OCI-LY1 (cell line): ENCODE measurements around the gene USP27X.

ENCODE experiments used
- H2AFZ ChIP-seq: fragments of 200-600 bp; sonication (generic), shearing (Covaris generic); 2 replicates; pipeline ENCODE4 v1.6.0; 2014; ENCODE audit warnings: antibody characterized with exemption, mild to moderate bottlenecking, low read length
- H3F3A ChIP-seq: fragments of 200-600 bp; sonication (generic), shearing (Covaris generic); 2 replicates; pipeline ENCODE4 v1.6.0; 2014; ENCODE audit warnings: mild to moderate bottlenecking, antibody characterized with exemption, low read length, moderate library complexity; ENCODE audit not compliant: insufficient read depth
- H3K27ac ChIP-seq: fragments of 200-600 bp; sonication (generic); 2 replicates; pipeline ENCODE4 v1.5.1; 2014; ENCODE audit warnings: low read length, mixed run types, mild to moderate bottlenecking, low read depth; ENCODE audit not compliant: poor library complexity, severe bottlenecking
- H3K27me3 ChIP-seq: fragments of 200-600 bp; sonication (generic); 2 replicates; pipeline ENCODE4 v1.6.0; 2014; ENCODE audit warnings: antibody characterized with exemption, mild to moderate bottlenecking, low read length, moderate library complexity; ENCODE audit not compliant: insufficient read depth
- H3K36me3 ChIP-seq: fragments of 200-600 bp; sonication (generic); 2 replicates; pipeline ENCODE4 v1.6.1; 2014; ENCODE audit warnings: mild to moderate bottlenecking, antibody characterized with exemption, low read length, moderate library complexity, mixed read lengths; ENCODE audit not compliant: insufficient read depth
- H3K4me1 ChIP-seq: fragments of 200-600 bp; sonication (generic); 2 replicates; pipeline ENCODE4 v1.5.1; 2014; ENCODE audit warnings: mild to moderate bottlenecking, low read length, moderate library complexity; ENCODE audit not compliant: insufficient read depth, severe bottlenecking
- H3K4me2 ChIP-seq: fragments of 200-600 bp; sonication (generic), shearing (Covaris generic); 2 replicates; pipeline ENCODE4 v1.6.1; 2014; ENCODE audit warnings: low read length
- H3K4me3 ChIP-seq: fragments of 200-600 bp; sonication (generic); 2 replicates; pipeline ENCODE4 v1.5.1; 2014; ENCODE audit warnings: low read length, low read depth, mild to moderate bottlenecking, mixed read lengths; ENCODE audit not compliant: poor library complexity, severe bottlenecking
- H3K79me2 ChIP-seq: fragments of 200-600 bp; shearing (Covaris generic); 2 replicates; pipeline ENCODE4 v1.6.1; 2016; ENCODE audit warnings: mixed run types, low read length, mixed read lengths; ENCODE audit not compliant: insufficient read depth
- H3K9ac ChIP-seq: fragments of 200-600 bp; sonication (generic), shearing (Covaris generic); 2 replicates; pipeline ENCODE4 v1.6.1; 2014; ENCODE audit warnings: mild to moderate bottlenecking, low read length, mixed read lengths
- H3K9me2 ChIP-seq: fragments of 200-600 bp; sonication (generic), shearing (Covaris generic); 2 replicates; pipeline ENCODE4 v1.6.1; 2014; ENCODE audit warnings: low read depth, mild to moderate bottlenecking, low read length, mixed read lengths
- H3K9me3 ChIP-seq: fragments of 200-600 bp; shearing (Covaris generic); 2 replicates; pipeline ENCODE4 v1.6.1; 2014; ENCODE audit warnings: low read length, mixed read lengths
- H4K20me1 ChIP-seq: fragments of 200-600 bp; sonication (generic), shearing (Covaris generic); 2 replicates; pipeline ENCODE4 v1.6.0; 2016; ENCODE audit warnings: mild to moderate bottlenecking, low read length; ENCODE audit not compliant: insufficient read depth
- EZH2 ChIP-seq: fragments of 200-600 bp; sonication (generic), shearing (Covaris generic); IDR thresholded peaks from 2 replicates; pipeline ENCODE4 v1.8.0; 2017; ENCODE audit warnings: borderline replicate concordance, mixed run types, mild to moderate bottlenecking, antibody characterized with exemption, low read length, moderate library complexity, mixed read lengths
- TF ChIP-seq, protein P1 (sequence below): fragments of 200-600 bp; sonication (generic), shearing (Covaris generic); IDR thresholded peaks from 2 replicates; pipeline ENCODE4 v1.5.1; 2017; ENCODE audit warnings: mild to moderate bottlenecking, antibody characterized with exemption, low read length, moderate library complexity, mixed read lengths

USP27X gene

DNA sequence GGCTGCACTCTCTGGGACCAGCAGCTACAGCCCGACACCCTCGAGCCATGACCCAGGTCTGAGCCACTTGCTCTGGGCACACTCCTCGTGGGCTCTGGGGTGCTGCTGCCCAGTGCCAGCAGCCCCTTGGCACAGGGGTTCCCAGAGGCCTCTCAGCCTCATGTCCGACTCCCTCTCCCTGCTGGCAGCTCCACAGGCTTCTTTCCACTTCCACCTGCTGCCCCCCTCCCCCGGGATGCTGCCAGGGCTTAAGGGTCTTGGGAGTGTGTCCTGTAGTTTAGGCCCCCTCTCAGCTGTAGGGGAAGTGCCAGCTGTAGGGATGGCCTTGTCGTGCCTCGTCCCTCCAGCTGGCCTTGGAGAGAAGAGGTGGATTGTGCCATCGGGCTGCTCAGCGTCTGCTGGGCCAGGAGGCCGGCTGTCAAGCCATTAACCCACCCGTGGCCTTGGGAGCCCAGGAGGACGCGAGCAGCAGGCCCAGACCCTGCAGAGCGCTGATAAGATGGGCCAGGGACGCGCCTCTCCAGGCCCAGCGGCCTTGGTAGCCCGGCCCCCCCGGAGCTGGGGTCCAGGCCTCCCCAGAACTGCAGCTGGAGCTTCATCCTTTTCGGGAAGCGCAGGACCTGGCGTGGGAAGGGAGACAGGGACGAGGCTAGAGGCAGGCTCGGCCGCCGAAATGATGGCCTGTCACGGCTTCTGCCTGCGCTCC, 1.0 kb upstream of the USP27X start:
- peak overlapping the region; percentile 70 for H3K4me3 ChIP-seq
- peak overlapping the region; percentile 59 for H3K9ac ChIP-seq
- no peaks in the 10 kb centered on the region for H3K27me3 ChIP-seq
- peaks cover 19% of the 10 kb centered on the region for H3K4me1 ChIP-seq
- H3K4me2 ChIP-seq, result peak overlapping the region; percentile 83
- no peaks in the 10 kb centered on the region for H3F3A ChIP-seq
- peak overlapping the region; percentile 75; the same call in 1 of the 2 replicates for H2AFZ ChIP-seq
- H4K20me1 ChIP-seq, result no peaks in the 10 kb centered on the region
- no peaks in the 10 kb centered on the region for H3K9me2 ChIP-seq
- H3K36me3 ChIP-seq, result no peaks in the 10 kb centered on the region
- no peak overlapping the region for H3K27ac ChIP-seq
- H3K9me3 ChIP-seq, result no peaks in the 10 kb centered on the region
- TF ChIP-seq, protein P1, sequence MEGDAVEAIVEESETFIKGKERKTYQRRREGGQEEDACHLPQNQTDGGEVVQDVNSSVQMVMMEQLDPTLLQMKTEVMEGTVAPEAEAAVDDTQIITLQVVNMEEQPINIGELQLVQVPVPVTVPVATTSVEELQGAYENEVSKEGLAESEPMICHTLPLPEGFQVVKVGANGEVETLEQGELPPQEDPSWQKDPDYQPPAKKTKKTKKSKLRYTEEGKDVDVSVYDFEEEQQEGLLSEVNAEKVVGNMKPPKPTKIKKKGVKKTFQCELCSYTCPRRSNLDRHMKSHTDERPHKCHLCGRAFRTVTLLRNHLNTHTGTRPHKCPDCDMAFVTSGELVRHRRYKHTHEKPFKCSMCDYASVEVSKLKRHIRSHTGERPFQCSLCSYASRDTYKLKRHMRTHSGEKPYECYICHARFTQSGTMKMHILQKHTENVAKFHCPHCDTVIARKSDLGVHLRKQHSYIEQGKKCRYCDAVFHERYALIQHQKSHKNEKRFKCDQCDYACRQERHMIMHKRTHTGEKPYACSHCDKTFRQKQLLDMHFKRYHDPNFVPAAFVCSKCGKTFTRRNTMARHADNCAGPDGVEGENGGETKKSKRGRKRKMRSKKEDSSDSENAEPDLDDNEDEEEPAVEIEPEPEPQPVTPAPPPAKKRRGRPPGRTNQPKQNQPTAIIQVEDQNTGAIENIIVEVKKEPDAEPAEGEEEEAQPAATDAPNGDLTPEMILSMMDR, result no peak
- TF ChIP-seq EZH2, result no peak
- H3K79me2 ChIP-seq, result no peaks in the 10 kb centered on the region

DNA sequence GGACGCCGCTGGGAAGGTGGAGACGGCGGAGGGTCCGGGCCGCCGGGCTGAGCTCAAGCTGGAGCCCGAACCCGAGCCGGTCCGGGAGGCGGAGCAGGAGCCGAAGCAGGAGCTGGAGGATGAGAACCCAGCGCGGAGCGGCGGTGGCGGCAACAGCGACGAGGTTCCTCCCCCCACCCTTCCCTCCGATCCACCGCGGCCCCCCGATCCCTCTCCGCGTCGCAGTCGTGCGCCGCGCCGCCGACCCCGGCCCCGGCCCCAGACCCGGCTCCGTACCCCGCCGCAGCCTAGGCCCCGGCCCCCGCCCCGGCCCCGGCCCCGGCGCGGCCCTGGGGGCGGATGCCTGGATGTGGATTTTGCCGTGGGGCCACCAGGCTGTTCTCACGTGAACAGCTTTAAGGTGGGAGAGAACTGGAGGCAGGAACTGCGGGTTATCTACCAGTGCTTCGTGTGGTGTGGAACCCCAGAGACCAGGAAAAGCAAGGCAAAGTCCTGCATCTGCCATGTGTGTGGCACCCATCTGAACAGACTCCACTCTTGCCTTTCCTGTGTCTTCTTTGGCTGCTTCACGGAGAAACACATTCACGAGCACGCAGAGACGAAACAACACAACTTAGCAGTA, 483 bp downstream of the USP27X start:
- Histone ChIP-seq H3K4me2 (peak overlapping the region; percentile 83), H3F3A (no peaks in the 10 kb centered on the region), H2AFZ (no peak overlapping the region), H3K27ac (no peak overlapping the region), H4K20me1 (no peaks in the 10 kb centered on the region), H3K27me3 (no peaks in the 10 kb centered on the region), H3K36me3 (no peaks in the 10 kb centered on the region), H3K9me2 (no peaks in the 10 kb centered on the region), H3K4me3 (peak overlapping the region; percentile 70), H3K4me1 (peaks cover 19% of the 10 kb centered on the region), H3K9me3 (no peaks in the 10 kb centered on the region), H3K79me2 (no peaks in the 10 kb centered on the region), H3K9ac (peak overlapping the region; percentile 68)
- TF ChIP-seq, protein P1, result no peak
- TF ChIP-seq EZH2, result no peak

DNA sequence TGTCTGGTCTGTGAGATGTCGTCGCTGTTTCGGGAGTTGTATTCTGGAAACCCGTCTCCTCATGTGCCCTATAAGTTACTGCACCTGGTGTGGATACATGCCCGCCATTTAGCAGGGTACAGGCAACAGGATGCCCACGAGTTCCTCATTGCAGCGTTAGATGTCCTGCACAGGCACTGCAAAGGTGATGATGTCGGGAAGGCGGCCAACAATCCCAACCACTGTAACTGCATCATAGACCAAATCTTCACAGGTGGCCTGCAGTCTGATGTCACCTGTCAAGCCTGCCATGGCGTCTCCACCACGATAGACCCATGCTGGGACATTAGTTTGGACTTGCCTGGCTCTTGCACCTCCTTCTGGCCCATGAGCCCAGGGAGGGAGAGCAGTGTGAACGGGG, 1.4 kb downstream of the USP27X start:
- no peaks in the 10 kb centered on the region for H3K36me3 ChIP-seq
- H3K4me3 ChIP-seq, result peak overlapping the region; percentile 70
- no peaks in the 10 kb centered on the region for H3K9me3 ChIP-seq
- no peak overlapping the region for H2AFZ ChIP-seq
- H3K9ac ChIP-seq, result no peak overlapping the region
- no peaks in the 10 kb centered on the region for H3K27me3 ChIP-seq
- peak overlapping the region; percentile 83; the same call in 1 of the 2 replicates for H3K4me2 ChIP-seq
- H3K9me2 ChIP-seq, result no peaks in the 10 kb centered on the region
- H3K79me2 ChIP-seq, result no peaks in the 10 kb centered on the region
- H3K4me1 ChIP-seq, result peaks cover 19% of the 10 kb centered on the region
- H3K27ac ChIP-seq, result no peak overlapping the region
- no peaks in the 10 kb centered on the region for H4K20me1 ChIP-seq
- TF ChIP-seq EZH2, result no peak
- TF ChIP-seq, protein P1, result no peak
- no peaks in the 10 kb centered on the region for H3F3A ChIP-seq
